Progenitor cell of endocrine pancreas (in vitro differentiated cells): ENCODE data around the gene KRTAP12-2. TPM values are rescaled to one million over a fixed set of nuclear protein-coding genes. Genes with fewer than 3 reads are reported as not detected.
"Not testable (repeated sequence)": the region's sequence is repeated elsewhere in the genome, so short reads cannot be mapped to it uniquely, and the experiment has no call there.

Source experiments
- DNase-seq: peaks from one replicate; pipeline ENCODE4 v3.0.0; 2021; ENCODE audit warnings: low spot score; ENCODE audit not compliant: unreplicated experiment
- H3K27ac Mint-ChIP-seq: 2 replicates; pipeline ENCODE4 v1.8.0; 2021; ENCODE audit warnings: mild to moderate bottlenecking, moderate library complexity, mixed read lengths
- H3K27me3 Mint-ChIP-seq: 2 replicates; pipeline ENCODE4 v1.8.0; 2021; ENCODE audit warnings: mixed read lengths
- H3K36me3 Mint-ChIP-seq: 2 replicates; pipeline ENCODE4 v1.8.0; 2022; ENCODE audit warnings: mixed read lengths; ENCODE audit not compliant: insufficient read depth
- H3K4me1 Mint-ChIP-seq: 2 replicates; pipeline ENCODE4 v1.8.0; 2021; ENCODE audit warnings: low read depth, mixed read lengths
- H3K4me3 Mint-ChIP-seq: 2 replicates; pipeline ENCODE4 v1.8.0; 2021; ENCODE audit warnings: low read depth, mild to moderate bottlenecking, moderate library complexity, mixed read lengths
- H3K9me3 Mint-ChIP-seq: 2 replicates; pipeline ENCODE4 v1.8.0; 2021; ENCODE audit warnings: low read depth, mixed read lengths
- CTCF ChIP-seq: fragments of 200-600 bp; sonication (generic); IDR thresholded peaks from one replicate; pipeline ENCODE4 v1.5.0; 2021; ENCODE audit warnings: antibody characterized with exemption, mild to moderate bottlenecking; ENCODE audit not compliant: unreplicated experiment
- total RNA-seq: library from RNA; stranded (reverse); gene quantifications from 2 replicates; pipeline ENCODE4 v1.2.1, GENCODE V29; 2021

The KRTAP12-2 gene
- total RNA-seq, 1 donor from 2014 or later: not detected

DNA sequence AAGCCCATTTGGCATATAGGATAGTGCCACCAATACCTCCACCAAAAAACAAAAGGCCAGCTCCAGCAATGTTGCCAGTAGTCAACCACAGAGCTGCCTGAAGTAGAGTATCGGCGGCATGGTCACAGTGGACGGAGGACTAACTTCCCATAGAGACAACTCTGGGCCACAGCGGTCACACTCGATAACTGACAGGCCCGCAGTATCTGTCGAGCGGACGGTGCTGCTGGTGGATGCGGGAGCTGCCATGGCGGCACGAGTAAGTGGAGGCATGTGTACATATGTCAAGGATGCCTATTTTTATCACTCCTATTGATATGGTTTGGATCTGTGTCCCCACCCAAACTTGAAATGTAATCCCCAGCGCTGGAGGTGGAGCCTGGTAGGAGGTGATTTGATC is 11.2 kb upstream of the KRTAP12-2 start:
- no peaks in the 10 kb centered on the region for H3K4me1 Mint-ChIP-seq
- H3K36me3 Mint-ChIP-seq: peaks cover under 1% of the 10 kb centered on the region
- no peak overlapping the region for H3K27ac Mint-ChIP-seq
- no peak overlapping the region for H3K4me3 Mint-ChIP-seq
- no peak for DNase-seq
- peaks cover 10% of the 10 kb centered on the region for H3K9me3 Mint-ChIP-seq
- TF ChIP-seq CTCF: no peak
- H3K27me3 Mint-ChIP-seq: peaks cover 37% of the 10 kb centered on the region

- H3K9me3 Mint-ChIP-seq: peaks cover 30% of the 10 kb centered on the region
- H3K27ac Mint-ChIP-seq: no peak overlapping the region
- no peaks in the 10 kb centered on the region for H3K4me1 Mint-ChIP-seq
- DNase-seq: no peak
- H3K4me3 Mint-ChIP-seq: no peak overlapping the region
- no peak for TF ChIP-seq CTCF
- peaks cover 13% of the 10 kb centered on the region for H3K27me3 Mint-ChIP-seq
- peaks cover 1% of the 10 kb centered on the region for H3K36me3 Mint-ChIP-seq
Observed at GRCh38 chr21:44671911-44672310, 5.2 kb upstream of the KRTAP12-2 start.

- Mint-ChIP-seq H3K27ac (no peak overlapping the region), H3K27me3 (peaks cover 8% of the 10 kb centered on the region), H3K4me1 (no peaks in the 10 kb centered on the region), H3K36me3 (peaks cover 1% of the 10 kb centered on the region), H3K4me3 (no peak overlapping the region), H3K9me3 (peaks cover 30% of the 10 kb centered on the region)
- no peak for DNase-seq
- no peak for TF ChIP-seq CTCF
Observed at GRCh38 chr21:44670642-44671432, 4.1 kb upstream of the KRTAP12-2 start.

DNA sequence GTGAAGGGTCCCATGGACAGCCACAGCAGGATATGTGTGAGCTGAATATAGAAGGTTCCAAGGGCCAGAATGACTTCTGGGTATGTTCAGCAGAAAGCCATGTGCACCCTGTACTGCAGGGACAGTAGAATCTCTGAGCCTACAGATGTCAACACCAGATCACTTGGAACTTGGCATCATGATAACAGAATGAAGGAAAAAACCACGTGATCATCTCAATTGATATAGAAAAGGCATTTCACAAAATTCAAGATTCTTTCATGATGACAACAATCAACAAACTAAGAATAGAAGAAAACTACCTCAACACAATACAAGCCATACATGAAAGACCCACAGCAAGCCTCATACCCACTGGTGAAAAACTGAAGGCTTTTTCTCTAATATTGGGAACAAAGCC is 885 bp upstream of the KRTAP12-2 start:
- Mint-ChIP-seq H3K27ac (no peak overlapping the region), H3K36me3 (no peaks in the 10 kb centered on the region)

DNA sequence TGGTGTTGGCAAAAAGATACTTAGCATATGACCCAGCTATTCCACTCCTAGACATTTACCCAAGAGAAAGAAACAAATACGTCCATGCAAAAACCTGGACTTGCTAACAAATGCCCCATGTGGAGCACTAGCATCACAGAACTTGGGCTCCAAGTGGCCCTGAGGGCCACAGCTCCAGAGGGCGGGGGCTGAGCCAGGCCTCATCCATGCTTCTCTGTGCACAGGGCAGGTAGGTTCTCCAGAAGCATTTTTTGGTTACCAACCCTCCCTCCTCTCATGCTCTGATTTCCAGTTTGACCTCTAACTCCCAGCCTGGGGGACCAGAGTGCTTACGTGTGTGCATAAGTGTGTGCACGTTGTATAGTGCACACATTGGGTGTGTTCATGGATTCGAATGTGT is 2.0 kb downstream of the KRTAP12-2 start:
- no peaks in the 10 kb centered on the region for H3K4me1 Mint-ChIP-seq
- H3K27ac Mint-ChIP-seq: no peak overlapping the region
- H3K9me3 Mint-ChIP-seq: peaks cover 9% of the 10 kb centered on the region
- DNase-seq: no peak
- peaks cover 4% of the 10 kb centered on the region for H3K27me3 Mint-ChIP-seq
- no peak for TF ChIP-seq CTCF
- H3K36me3 Mint-ChIP-seq: no peaks in the 10 kb centered on the region
- H3K4me3 Mint-ChIP-seq: no peak overlapping the region

More for the DNA sequence above, 885 bp upstream of the KRTAP12-2 start:
- Mint-ChIP-seq H3K4me1 (no peaks in the 10 kb centered on the region), H3K9me3 (peaks cover 18% of the 10 kb centered on the region), H3K4me3 (no peak overlapping the region), H3K27me3 (peaks cover 4% of the 10 kb centered on the region)
- no peak for DNase-seq
- TF ChIP-seq CTCF: no peak

- H3K27ac Mint-ChIP-seq, DNase-seq, H3K4me1 Mint-ChIP-seq, H3K9me3 Mint-ChIP-seq, H3K4me3 Mint-ChIP-seq, H3K36me3 Mint-ChIP-seq, H3K27me3 Mint-ChIP-seq: not testable (repeated sequence)
Observed at GRCh38 chr21:44661567-44661966, 5.2 kb downstream of the KRTAP12-2 start.
